Peyer's patch (tissue), 4 donors: ENCODE results near the gene PLA2G4C.

Experiments
- CTCF ChIP-seq, 6 experiments: fragments of 450-650 bp in 4 of 6; fragments of 200-600 bp in 2 of 6; sonication (generic) in 1 of 6; IDR thresholded peaks; one replicate each; pipeline ENCODE4 v1.5.1; 2017 to 2019; ENCODE audit warnings: antibody characterized with exemption in 6 of 6, mild to moderate bottlenecking in 3 of 6, moderate library complexity in 1 of 6
- POLR2A ChIP-seq, 2 donors: fragments of 450-650 bp; IDR thresholded peaks; one replicate each; pipeline ENCODE4 v1.5.1; 2017; ENCODE audit warnings: antibody characterized with exemption in 2 of 2, mild to moderate bottlenecking in 2 of 2, moderate library complexity in 2 of 2

GRCh38 chr19:48081106-48081505 lies 29.5 kb downstream of the PLA2G4C start:
- no peak for TF ChIP-seq CTCF (IDR thresholded peaks at IDR 0.05)
- no peak for TF ChIP-seq POLR2A (IDR thresholded peaks at IDR 0.05)
